Measurements from ENCODE around the gene LILRA1. TPM values are rescaled to one million over a fixed set of nuclear protein-coding genes. Genes with fewer than 3 reads are reported as not detected.

Gene LILRA1
- total RNA-seq, 2 experiments from 2014 or later: not detected

Other genes with a start within 250 kb of the LILRA1 start
- gene LAIR1, start 228.7 kb upstream of the LILRA1 start, total RNA-seq: 1 to 10 TPM; 7.4 to 9.3 TPM
- gene TTYH1, start 178.2 kb upstream of the LILRA1 start, total RNA-seq: under 1 TPM in 1 of 2 experiments, not detected in 1; 0.21 TPM
- 100 to 1,000 TPM; 121 to 132 TPM for gene LENG8, start 144.4 kb upstream of the LILRA1 start, total RNA-seq
- gene LENG9, start 129.9 kb upstream of the LILRA1 start, total RNA-seq: 1 to 10 TPM; 4.3 to 4.4 TPM
- gene CDC42EP5, start 120.3 kb upstream of the LILRA1 start, total RNA-seq: 1 to 10 TPM in 1 of 2 experiments, under 1 TPM in 1; 0.51 to 1.2 TPM
- gene LAIR2, start 90.8 kb upstream of the LILRA1 start, total RNA-seq: 1 to 10 TPM; 1.8 to 2.2 TPM
- not detected for gene LILRA2, start 19.8 kb upstream of the LILRA1 start, total RNA-seq
- 1 to 10 TPM; 1.2 to 1.5 TPM for gene LILRB1, start 36.9 kb downstream of the LILRA1 start, total RNA-seq
- not detected for gene LILRB4, start 69.4 kb downstream of the LILRA1 start, total RNA-seq
- gene KIR3DL3, start 130.8 kb downstream of the LILRA1 start, total RNA-seq: not detected
- under 1 TPM; 0.57 to 0.74 TPM for gene KIR2DL3, start 144.9 kb downstream of the LILRA1 start, total RNA-seq
- gene KIR2DL1, start 176.2 kb downstream of the LILRA1 start, total RNA-seq: under 1 TPM; 0.34 to 0.42 TPM
- gene KIR2DL4, start 210.0 kb downstream of the LILRA1 start, total RNA-seq: under 1 TPM; 0.13 to 0.21 TPM
- gene KIR3DL1, start 222.8 kb downstream of the LILRA1 start, total RNA-seq: under 1 TPM; 0.23 to 0.38 TPM
- under 1 TPM; 0.21 to 0.42 TPM for gene KIR2DS4, start 239.0 kb downstream of the LILRA1 start, total RNA-seq

Measured in activated CD8-positive, alpha-beta memory T cell treated with anti-CD3 and anti-CD28 coated beads for 36 hours (primary cell).